Ammon's horn (tissue), 1 donor: ENCODE measurements around the gene PLEKHM2.
A peak's percentile ranks its signal among the peaks of the same experiment; 100 is the strongest.

Source experiments
- DNase-seq: peaks from one replicate; pipeline ENCODE4 v3.0.0-alpha.2; 2016; ENCODE audit warnings: low spot score

Gene PLEKHM2

DNA sequence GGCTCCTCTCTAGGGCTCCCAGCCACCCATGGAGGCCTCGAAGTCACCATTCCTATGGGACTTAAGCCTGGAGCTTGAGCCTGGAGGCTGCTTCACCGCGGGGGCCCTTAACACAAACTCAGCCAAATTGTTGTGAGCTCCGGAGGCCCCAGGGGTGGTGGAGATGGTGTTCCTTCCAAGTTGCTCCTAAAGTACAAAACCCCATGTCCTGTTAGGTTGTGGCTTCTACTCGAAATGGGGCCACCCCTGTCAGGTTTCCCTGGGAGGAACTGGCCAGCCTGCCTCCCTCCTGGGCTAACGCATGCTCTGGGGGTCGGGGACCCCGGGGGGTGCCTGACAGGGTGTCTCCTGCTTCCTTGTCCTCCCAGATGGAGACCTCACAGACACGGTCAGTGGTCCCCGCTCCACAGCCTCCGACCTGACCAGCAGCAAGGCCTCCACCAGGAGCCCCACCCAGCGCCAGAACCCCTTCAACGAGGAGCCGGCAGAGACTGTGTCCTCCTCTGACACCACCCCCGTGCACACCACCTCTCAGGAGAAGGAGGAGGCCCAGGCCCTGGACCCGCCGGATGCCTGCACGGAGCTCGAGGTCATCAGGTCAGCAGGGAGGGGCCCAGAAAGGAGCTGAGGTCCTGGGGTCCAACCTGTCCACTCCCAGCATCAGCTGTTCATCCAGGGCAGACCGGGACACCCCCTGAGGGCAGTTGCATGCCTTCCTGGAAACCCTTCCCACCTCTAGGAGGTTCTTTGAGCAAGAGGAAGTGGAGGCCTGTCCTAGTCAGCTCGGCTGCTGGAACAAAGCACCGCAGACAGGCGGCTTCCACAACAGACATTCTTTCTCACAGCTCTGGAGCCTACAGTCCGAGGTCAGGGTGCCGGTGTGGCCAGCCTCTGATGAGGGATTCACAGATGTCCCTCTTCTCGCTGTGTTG lies 41.1 kb downstream of the PLEKHM2 start:
- DNase-seq = no peak

DNA sequence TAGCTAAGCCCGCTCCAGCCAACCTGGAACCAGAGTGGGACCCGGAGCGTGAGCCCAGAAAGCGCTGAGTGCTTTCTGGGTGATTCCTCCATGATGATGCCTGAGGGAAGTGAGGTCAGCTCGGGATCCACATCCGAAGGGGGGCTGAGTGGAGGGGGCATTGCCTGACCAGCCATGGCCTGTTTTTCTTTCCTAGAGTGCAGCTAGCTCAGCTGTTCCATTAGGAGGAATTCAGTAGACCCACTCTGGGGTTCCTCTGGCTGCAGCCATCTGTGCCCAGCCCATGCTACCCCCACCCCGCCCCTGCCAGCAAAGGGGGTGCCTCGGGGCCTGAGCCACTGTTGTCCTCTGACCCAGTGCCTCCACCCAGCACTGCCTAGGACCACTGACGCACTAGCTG lies 42.4 kb downstream of the PLEKHM2 start:
- DNase-seq = no peak

DNA sequence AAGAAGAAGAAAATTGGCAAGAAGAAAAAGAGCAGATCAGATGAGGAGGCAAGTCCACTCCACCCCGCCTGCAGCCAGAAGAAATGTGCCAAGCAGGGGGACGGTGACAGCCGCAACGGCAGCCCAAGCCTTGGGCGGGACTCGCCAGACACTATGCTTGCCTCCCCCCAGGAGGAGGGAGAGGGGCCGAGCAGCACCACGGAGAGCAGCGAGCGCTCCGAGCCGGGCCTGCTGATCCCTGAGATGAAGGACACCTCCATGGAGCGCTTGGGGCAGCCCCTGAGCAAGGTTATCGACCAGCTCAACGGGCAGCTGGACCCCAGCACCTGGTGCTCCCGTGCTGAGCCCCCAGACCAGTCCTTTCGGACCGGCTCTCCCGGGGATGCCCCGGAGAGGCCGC lies 42.9 kb downstream of the PLEKHM2 start:
- no peak for DNase-seq

DNA sequence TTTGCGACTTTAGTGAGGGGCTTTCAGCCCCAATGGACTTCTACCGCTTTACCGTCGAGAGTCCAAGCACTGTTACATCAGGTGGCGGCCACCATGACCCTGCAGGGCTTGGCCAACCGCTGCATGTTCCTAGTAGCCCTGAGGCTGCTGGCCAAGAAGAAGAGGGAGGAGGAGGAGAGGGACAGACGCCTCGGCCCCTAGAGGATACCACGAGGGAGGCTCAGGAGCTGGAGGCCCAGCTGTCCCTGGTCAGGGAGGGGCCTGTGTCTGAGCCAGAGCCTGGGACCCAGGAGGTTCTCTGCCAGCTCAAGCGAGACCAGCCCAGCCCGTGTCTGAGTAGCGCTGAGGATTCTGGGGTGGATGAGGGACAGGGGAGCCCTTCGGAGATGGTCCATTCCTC lies 43.3 kb downstream of the PLEKHM2 start:
- DNase-seq = no peak

DNA sequence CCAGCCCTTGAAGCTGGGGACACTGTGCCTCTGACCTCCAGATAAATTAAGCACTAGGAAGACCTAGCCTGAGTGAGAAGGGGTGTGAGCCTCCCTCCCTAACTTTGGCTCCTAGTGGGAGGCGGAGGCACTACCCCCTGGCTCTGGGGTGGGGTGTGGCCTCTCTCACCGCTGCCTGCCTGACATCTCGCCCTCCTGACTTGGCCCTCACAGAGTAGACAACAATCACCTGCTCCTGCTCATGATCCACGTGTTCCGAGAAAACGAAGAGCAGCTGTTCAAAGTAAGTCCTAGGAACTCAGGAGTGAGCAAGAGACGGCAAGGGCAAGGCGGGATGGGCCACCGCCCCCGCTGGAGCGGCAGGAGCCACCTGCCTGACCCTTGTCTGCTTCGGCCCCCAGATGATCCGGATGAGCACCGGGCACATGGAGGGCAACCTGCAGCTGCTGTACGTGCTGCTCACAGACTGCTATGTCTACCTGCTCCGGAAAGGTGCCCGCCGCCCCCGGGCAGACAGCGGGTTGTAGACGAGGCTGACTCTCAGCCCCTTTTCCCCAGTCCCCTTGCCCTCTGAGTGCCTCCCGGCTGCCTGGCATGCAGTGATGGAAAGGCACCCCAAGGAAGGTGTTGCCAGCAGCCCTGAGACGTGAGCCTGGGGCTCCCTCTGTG lies 43.9 kb downstream of the PLEKHM2 start:
- DNase-seq = no peak

DNA sequence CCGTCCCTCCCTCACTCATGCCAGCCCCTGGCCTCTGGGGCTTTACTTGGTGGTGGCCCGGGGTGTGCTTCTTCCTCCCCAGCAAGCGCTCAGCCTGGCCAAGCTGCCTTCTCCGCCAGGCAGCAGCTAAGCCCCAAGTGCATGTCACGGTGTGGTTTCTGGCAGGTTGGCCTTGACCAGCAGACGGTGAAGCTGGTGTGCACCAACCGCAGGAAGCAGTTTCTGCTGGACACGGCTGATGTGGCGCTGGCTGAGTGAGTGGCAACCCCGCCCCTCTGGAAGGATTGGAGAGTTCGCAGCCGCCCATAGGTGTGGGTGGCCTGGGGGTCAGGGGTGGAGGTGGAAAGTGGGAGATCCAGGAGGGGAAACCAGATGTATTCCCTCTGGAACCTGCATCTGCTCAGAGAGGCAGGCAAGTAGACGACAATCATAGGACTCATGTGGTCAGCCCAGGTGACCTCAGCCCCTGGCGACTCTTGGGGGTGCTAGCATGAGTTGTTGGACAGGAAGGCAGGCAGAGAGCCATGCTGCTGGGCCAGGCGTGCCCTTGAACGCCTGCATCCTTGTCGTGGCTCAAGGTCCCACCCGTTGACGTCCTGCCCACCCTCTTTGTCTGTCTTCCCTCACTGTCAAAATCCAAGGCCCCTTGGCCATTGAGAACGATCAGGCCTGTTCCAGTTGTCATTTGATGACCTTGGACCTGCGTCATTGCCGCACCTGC lies 45.0 kb downstream of the PLEKHM2 start:
- DNase-seq = no peak

DNA sequence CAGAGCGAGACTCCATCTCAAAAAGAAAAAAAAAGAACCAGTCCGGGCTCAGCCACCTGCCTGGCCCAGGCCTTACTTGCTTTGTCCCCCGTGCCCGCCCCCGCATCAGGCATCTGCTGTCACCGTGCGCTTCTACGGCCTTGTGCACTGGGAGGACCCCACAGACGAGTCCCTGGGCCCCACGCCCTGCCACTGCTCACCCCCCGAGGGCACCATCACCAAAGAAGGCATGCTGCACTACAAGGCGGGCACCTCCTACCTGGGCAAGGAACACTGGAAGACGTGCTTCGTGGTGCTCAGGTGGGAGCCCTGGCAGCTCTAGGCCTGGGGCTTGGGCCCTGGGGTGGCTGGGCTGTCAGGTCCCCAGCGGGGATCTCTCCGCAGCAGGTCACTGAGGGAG lies 46.3 kb downstream of the PLEKHM2 start:
- DNase-seq = no peak

DNA sequence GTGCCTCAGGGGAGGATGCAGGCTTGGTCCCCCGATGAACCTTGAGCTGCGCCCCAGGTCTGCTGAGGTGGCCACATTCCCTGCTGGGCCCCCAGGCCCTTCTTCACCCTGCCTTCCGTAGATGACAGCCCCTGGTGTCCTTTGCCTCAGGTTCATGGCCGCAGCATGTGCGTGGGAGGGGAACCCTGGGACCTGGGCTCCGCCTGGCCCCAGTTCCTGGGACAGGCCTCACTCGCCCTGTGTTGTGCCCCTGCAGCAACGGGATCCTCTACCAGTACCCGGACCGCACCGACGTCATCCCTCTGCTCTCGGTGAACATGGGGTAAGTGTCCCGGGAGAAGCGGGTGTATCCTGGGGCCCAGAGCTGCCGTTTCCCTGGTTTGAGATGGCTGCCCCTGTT lies 46.8 kb downstream of the PLEKHM2 start:
- no peak for DNase-seq

DNA sequence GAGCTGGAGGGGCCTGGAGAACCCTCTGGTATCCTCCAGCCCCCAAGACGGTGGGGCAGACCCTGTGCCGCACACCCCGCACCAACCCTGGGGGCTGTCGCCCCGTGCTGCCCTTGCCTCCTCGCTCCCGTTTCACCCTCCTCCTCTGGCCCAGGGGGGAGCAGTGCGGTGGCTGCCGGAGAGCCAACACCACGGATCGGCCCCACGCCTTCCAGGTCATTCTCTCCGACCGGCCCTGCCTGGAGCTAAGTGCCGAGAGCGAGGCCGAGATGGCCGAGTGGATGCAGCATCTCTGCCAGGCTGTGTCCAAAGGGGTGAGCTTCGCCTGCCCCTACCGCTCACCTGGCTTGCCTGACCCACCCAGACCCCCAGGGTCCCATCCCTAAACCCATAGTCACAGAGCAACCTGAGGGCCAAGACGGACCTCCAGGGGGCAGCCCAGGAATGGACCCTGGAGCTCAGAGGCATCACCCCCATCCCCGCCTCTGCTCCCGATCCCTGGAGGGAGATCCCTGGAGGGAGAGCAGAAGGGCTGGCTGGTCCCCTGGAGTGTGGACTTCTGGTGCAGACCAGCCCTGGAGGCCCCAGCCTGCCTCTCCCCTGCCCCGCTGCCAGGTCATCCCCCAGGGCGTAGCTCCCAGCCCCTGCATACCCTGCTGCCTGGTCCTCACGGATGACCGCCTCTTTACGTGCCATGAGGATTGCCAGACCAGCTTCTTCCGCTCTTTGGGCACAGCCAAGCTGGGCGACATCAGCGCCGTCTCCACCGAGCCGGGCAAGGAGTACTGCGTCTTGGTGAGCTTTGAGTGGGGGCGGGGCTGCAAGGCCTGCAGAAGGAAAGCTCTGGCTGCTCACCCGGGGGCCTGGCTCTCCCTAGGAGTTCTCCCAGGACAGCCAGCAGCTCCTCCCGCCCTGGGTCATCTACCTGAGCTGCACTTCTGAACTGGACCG lies 47.9 kb downstream of the PLEKHM2 start:
- no peak for DNase-seq

DNA sequence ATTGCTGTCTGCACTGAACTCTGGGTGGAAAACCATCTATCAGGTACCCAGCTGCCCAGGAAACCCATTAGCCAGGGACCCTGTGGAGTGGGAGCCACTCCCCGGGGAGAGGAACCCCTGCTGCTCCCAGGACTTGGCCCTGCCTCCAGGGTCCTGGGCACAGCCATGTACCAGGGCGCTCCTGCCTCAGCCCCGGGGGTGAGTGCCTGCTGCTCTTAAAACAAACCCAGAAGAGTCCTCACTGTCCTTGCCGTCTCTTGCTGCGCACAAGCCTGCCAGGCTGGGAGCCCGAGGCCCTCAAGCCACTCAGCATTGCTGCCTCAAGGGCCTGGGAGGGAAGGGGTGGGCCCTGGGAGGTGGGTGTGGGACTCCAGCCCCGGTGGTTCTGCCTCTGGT lies 48.6 kb downstream of the PLEKHM2 start:
- DNase-seq = no peak

DNA sequence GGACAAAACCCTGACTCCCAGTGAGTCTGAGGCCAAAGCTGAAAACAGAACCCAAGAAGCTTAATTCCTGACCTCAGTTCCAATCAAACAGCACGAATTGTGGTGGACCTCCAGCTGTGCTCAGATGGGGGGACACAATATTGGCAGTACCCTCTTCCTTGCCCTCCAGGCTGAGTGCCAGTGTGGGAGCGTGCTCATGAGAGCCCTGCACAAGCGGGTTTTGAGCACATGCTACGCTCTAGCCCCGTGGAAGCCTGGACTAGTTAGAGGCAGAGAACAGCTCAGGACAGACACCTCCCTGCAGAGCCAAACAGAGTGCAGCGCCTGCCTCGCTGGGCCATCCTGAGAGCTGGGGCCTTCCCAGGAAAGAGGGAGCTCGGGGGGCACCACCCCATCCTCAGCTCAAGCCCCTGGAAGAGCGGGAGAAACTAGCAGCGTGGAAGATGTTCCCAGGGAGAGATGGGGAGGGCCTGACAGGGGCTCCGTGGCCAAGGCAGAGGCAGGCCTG lies 49.2 kb downstream of the PLEKHM2 start:
- no peak for DNase-seq

DNA sequence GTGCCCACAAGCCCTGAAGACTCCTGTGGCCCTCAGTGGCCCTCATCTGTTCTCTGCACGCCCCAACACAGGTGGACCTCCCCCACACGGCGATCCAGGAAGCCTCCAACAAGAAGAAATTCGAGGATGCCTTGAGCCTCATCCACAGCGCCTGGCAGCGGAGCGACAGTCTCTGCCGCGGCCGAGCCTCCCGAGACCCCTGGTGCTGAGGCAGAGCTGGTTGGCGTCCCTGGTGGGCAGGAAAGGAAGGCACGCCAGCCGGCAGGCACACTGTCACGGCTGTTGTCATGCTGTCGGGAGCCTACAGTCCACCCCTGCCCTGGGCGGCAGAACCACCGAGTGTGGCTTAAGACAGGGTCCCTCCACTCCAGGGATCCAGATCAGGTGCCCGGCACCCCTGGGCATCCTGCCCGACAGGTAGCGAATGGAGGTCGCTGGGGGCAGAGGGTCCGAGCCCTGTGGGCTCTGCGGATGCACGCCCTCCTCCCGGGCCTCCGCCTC lies 49.7 kb downstream of the PLEKHM2 start:
- no peak for DNase-seq

DNA sequence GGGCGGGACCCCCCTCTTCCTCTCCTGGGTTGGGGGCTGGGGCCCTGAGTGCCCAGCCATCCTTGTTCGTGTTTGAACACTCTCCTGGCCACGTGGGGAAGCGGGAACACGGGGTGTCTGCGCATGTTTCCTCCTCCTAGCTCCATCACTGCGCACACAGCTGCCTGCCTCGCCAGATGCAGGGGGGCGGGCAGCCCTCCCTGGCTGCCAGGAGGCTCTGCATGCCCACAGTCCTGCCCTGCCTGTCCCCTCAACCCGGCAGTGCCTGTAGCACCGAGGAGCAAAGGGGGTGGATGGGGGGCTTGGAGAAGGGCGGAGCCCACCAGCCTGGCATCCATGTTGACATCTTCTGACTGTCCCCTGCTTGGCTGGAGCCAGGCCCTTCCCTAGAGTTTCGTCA lies 50.2 kb downstream of the PLEKHM2 start:
- DNase-seq = no peak

DNA sequence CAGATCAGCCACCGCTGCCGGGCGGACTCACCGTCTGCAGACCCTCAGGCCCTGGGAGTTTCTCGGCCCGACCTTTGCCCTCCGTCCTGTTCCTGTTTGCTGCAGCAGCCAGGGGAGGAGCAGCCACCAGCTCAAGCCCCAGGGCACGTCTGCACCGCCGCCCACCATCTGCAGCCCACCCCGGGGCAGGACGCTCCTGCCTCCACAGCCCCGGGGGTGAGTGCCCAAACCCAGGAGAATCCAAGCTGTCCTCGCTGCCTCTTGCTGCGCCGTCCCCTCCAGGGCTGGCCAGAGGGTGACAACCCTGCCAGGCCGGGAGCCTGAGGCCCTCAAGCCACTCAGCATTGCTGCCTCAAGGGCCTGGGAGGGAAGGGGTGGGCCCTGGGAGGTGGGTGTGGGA lies 50.8 kb downstream of the PLEKHM2 start:
- no peak for DNase-seq

DNA sequence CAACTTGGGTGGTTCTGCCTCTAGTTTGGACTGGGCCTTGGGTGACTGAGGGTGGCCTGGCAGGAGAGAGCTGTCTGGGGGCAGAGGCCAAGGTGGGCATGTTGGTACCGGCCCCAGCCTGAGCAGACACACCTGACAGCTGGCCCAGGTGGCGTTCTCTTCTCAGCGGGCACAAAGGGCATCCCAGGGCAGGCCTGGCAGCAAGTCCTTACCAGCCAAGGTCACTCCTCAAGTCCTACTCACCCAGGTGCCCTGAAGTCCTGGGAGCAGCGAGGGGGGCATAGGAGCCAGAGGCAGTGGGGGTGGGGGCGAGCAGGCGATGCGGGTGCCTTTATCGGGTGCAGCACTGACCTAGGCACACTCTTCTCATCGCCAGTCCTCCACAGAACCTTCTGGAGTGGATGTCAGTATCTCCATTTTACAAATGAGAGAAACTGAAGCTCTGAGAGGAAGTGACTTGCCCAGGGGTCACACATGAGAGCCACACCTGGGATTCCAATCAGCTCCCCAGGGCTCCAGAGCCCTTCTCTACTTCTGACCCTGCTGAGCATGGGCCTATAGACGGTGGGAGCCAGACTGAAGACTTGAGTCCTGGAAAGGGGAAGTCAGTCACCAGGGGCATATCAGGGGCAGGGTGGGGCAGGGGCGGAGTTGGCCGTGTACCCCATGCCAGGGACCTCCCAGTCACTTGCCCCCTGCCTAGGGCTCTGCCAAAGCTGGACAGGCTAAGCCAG lies 51.4 kb downstream of the PLEKHM2 start:
- no peak for DNase-seq

DNA sequence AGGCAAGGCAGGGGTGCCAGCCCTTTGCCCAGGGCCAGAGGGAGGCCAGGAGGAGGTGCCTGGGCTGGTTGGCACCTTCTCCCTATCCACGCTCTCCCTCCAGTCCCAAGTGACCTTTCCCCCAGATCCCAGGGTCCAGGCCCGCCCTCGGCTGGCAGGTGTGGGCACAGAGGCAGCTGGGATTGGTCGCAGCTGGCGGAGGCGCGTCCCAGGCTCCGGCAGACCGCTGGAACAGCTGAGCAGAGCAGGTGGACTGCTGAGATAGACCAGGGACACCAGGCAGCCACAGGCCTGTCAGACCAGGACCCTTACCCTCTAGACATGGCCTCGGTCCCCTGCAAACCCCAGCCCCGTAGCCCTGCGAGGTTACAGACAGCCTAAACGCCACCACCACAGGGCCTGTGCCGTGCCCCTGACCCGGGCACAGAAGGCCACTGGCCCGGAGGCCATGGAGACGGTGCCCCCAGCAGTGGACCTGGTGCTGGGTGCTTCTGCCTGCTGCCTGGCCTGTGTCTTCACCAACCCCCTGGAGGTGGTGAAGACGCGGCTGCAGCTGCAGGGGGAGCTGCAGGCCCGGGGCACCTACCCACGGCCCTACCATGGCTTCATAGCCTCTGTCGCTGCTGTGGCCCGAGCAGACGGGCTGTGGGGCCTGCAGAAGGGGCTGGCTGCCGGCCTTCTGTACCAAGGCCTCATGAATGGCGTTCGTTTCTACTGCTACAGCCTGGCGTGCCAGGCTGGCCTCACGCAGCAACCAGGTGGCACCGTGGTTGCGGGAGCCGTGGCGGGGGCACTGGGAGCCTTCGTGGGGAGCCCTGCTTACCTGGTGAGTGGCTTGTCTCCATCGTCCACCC lies 52.1 kb downstream of the PLEKHM2 start, which contains the start of gene SLC25A34:
Gene SLC25A34, plus strand, starts transcription at position 221 of the 854 bp plus-strand sequence. Its CDS starts 228 bp downstream, at position 449.
- peak; percentile 43 for DNase-seq

DNA sequence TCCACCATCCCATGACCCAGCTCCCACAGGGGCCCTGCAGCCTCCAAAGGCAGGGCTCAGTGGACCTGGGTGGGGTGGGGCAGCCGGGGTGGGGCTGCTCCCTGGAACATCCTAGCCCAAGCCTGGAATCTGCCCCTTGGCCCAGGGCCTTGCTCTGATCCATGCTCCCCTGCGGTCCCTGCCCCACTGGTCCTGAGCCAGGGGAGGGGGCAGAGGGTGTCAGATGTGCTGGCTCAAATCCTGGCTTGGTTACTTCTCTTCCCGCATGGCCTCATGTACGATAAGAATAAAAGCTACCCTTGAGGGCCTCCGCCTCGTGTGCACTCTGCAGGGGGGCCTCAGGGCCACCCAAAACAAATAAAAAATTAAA lies 52.8 kb downstream of the PLEKHM2 start:
- no peak for DNase-seq

DNA sequence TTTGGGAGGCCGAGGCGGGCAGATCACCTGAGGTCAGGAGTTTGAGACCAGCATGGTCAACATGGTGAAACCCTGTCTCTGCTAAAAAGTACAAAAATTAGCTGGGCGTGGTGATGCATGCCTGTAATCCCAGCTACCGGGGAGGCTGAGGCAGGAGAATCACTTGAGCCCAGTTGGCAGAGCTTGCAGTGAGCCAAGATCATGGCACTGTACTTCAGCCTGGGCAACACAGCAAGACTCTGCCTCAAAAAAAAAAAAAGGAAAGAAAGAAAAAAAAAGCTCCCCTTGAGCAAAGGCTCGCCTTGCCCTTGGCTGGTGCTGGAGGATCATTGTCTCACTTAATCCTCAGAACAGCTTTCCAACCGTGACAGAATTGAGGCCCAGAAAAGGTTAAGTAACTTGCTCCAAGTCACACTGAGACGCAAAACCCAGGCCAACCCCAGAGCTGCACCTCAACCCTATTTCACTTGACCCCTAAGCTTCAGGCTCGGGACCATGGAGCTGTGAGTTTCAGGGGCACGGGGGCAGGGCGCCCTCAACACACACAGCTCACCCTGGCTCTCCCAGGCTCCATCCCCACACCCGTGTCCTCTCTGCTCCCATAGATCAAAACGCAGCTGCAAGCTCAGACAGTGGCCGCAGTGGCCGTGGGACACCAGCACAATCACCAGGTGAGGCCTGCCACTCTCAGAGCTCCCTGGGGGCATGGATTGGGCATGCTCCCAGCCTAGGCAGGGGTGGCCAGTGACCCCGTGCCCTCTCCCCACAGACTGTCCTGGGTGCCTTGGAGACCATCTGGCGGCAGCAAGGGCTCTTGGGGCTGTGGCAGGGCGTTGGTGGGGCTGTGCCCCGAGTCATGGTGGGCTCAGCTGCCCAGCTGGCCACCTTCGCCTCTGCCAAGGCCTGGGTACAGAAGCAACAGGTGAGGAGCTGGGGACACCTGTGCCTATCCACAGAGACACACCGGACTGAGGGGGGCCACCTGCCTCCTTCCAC lies 53.5 kb downstream of the PLEKHM2 start:
- DNase-seq = no peak
